Smooth muscle cell (in vitro differentiated cells): Measurements from ENCODE around the gene TSPY3. TPM values are rescaled to one million over a fixed set of nuclear protein-coding genes. Genes with fewer than 3 reads are reported as not detected.
"Not testable (repeated sequence)": the region's sequence is repeated elsewhere in the genome, so short reads cannot be mapped to it uniquely, and the experiment has no call there.

Experiments used
- DNase-seq: peaks from one replicate; lab custom pipeline; 2025; ENCODE audit not compliant: unreplicated experiment; lab: John Stamatoyannopoulos, UW
- H2AFZ ChIP-seq: fragments of 200-600 bp; sonication (generic); 2 replicates; pipeline ENCODE4 v1.6.0; 2016; ENCODE audit warnings: antibody characterized with exemption, low read depth, mild to moderate bottlenecking
- H3F3A ChIP-seq: fragments of 200-600 bp; sonication (generic); 2 replicates; pipeline ENCODE4 v1.6.0; 2017; ENCODE audit warnings: antibody characterized with exemption, low read depth
- H3K27ac ChIP-seq: fragments of 200-600 bp; sonication (generic); 2 replicates; pipeline ENCODE4 v1.5.1; 2016; ENCODE audit warnings: low read depth, mild to moderate bottlenecking
- H3K27me3 ChIP-seq: fragments of 200-600 bp; sonication (generic); 2 replicates; pipeline ENCODE4 v1.6.1; 2016; ENCODE audit warnings: low read depth, mild to moderate bottlenecking
- H3K36me3 ChIP-seq: fragments of 200-600 bp; sonication (generic); 2 replicates; pipeline ENCODE4 v1.5.1; 2016; ENCODE audit warnings: low read depth
- H3K4me1 ChIP-seq: fragments of 200-600 bp; sonication (generic); 2 replicates; pipeline ENCODE4 v1.5.1; 2016; ENCODE audit warnings: low read depth
- H3K4me2 ChIP-seq: fragments of 200-600 bp; sonication (generic); 2 replicates; pipeline ENCODE4 v1.6.0; 2016; ENCODE audit warnings: mild to moderate bottlenecking
- H3K4me3 ChIP-seq: fragments of 200-600 bp; sonication (generic); 2 replicates; pipeline ENCODE4 v1.5.1; 2016; ENCODE audit warnings: mild to moderate bottlenecking
- H3K79me2 ChIP-seq: fragments of 200-600 bp; sonication (generic); 2 replicates; pipeline ENCODE4 v1.6.0; 2016; ENCODE audit warnings: low read depth, mild to moderate bottlenecking
- H3K9ac ChIP-seq: fragments of 200-600 bp; sonication (generic); 2 replicates; pipeline ENCODE4 v1.6.0; 2016; ENCODE audit warnings: low read depth
- H3K9me3 ChIP-seq: fragments of 200-600 bp; sonication (generic); replicated peaks from 2 replicates; pipeline ENCODE4 v1.5.1; 2016; ENCODE audit warnings: low read depth
- H4K20me1 ChIP-seq: fragments of 200-600 bp; sonication (generic); 2 replicates; pipeline ENCODE4 v1.6.0; 2016; ENCODE audit warnings: low read depth
- WGBS: methylation state at CpG from one replicate; pipeline ENCODE4 v1.1.7; 2016; ENCODE audit warnings: low lambda C conversion rate; 5-methylcytosine and 5-hydroxymethylcytosine counted together
- polyA plus RNA-seq: library from polyadenylated mRNA; unstranded; fragments of >200 nt; fragmentation: Nextera tagmentation; extraction: Ambion mirVana; gene quantifications from 2 replicates; pipeline ENCODE4 v1.2.1, GENCODE V29; 2016
- total RNA-seq: library from RNA; depleted of rRNA; stranded (reverse); fragments of >200 nt; gene quantifications from 2 replicates; pipeline ENCODE4 v1.2.3, GENCODE V29; 2014

TSPY3 gene, protein sequence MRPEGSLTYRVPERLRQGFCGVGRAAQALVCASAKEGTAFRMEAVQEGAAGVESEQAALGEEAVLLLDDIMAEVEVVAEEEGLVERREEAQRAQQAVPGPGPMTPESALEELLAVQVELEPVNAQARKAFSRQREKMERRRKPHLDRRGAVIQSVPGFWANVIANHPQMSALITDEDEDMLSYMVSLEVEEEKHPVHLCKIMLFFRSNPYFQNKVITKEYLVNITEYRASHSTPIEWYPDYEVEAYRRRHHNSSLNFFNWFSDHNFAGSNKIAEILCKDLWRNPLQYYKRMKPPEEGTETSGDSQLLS
- not detected in 2 replicates for total RNA-seq
- polyA plus RNA-seq, result not detected in 2 replicates

DNA sequence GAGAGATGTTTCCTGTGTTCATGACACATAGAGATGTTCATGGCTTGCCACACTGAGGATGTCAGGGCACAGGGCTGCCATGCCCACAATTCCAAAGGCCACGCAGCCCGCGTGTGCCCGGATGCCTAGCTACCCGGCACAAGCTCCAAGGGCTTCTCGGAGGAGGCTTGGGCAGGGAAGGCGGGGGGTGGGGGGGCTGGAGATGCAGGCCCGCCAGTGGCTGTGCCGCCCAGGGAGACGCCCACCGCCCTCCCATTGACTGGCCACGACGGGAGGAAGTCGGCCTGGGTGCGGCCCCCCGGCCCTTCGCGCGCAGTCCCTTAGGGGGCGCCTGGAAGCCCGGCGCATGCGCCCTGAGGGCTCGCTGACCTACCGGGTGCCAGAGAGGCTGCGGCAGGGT is at the start of gene TSPY3:
Gene TSPY3, plus strand, starts transcription at position 301 of the 400 bp plus-strand sequence. Its CDS starts 46 bp downstream, at position 347.
- not testable (repeated sequence) for H3F3A ChIP-seq, H3K4me2 ChIP-seq, H3K27ac ChIP-seq, H3K9me3 ChIP-seq, H3K4me3 ChIP-seq, H3K27me3 ChIP-seq, H4K20me1 ChIP-seq, DNase-seq, H3K4me1 ChIP-seq, H3K79me2 ChIP-seq, H3K36me3 ChIP-seq, H3K9ac ChIP-seq, H2AFZ ChIP-seq
- no CpG with 5 or more reads among the region's 26 CpGs for WGBS

- H3K27me3 ChIP-seq, H3K4me3 ChIP-seq, H2AFZ ChIP-seq, DNase-seq, H3K9ac ChIP-seq, H3F3A ChIP-seq, H4K20me1 ChIP-seq, H3K4me2 ChIP-seq, H3K4me1 ChIP-seq, H3K27ac ChIP-seq, H3K79me2 ChIP-seq, H3K9me3 ChIP-seq, H3K36me3 ChIP-seq: not testable (repeated sequence)
- WGBS, result no CpG with 5 or more reads among the region's 25 CpGs
Measured at GRCh38 chrY:9357497-9357896, 40.7 kb upstream of the TSPY3 start, which contains the start of gene TSPY8. TSPY8 (plus strand) TSS chrY:9357797; CDS start chrY:9357843, 46 bp downstream.

DNA sequence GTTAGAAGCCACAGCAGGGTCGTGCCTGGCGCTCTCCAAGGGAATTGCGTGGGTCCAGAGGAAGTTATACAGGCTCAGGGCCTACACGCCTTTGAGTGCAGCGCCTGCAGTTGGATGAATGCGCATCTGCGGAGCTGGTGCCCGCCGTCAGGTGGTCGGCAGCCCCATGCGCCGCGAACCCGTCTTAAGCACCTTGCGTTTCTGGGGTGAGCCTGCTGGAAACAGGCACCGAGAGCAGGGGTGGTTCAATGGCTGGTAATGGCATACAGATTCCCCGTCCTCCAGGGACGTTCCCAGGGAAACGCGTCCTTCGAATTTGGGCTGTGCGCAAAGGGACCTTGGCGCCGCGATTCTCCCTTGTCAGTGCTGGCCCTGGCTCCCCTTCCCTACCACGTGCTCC is 1.7 kb upstream of the TSPY3 start:
- not testable (repeated sequence) for H3K27ac ChIP-seq, H3K4me3 ChIP-seq, H3K36me3 ChIP-seq, H3K79me2 ChIP-seq, H3F3A ChIP-seq, H3K4me2 ChIP-seq, DNase-seq, H3K27me3 ChIP-seq, H3K9me3 ChIP-seq, H4K20me1 ChIP-seq, H3K9ac ChIP-seq, H2AFZ ChIP-seq, H3K4me1 ChIP-seq
- no CpG with 5 or more reads among the region's 26 CpGs for WGBS

Other genes starting within 250 kb of the TSPY3 start
- not detected in 2 replicates for gene TSPY4, start 61.0 kb upstream of the TSPY3 start, total RNA-seq
- not detected in 2 replicates for gene TSPY4, start 61.0 kb upstream of the TSPY3 start, polyA plus RNA-seq
- not detected in 2 replicates for gene TSPY8, start 40.6 kb upstream of the TSPY3 start, total RNA-seq
- not detected in 2 replicates for gene TSPY8, start 40.6 kb upstream of the TSPY3 start, polyA plus RNA-seq
- not detected in 2 replicates for gene TSPY1, start 68.5 kb downstream of the TSPY3 start, total RNA-seq
- not detected in 2 replicates for gene TSPY1, start 68.5 kb downstream of the TSPY3 start, polyA plus RNA-seq
- not detected in 2 replicates for gene TSPY9, start 88.8 kb downstream of the TSPY3 start, total RNA-seq
- gene TSPY9, start 88.8 kb downstream of the TSPY3 start, polyA plus RNA-seq, result not detected in 2 replicates
- gene TSPY10, start 129.5 kb downstream of the TSPY3 start, total RNA-seq, result not detected in 2 replicates
- gene TSPY10, start 129.5 kb downstream of the TSPY3 start, polyA plus RNA-seq, result not detected in 2 replicates